ENCODE data around the gene DNAH14. TPM values are rescaled to one million over a fixed set of nuclear protein-coding genes. Genes with fewer than 3 reads are reported as not detected.

DNAH14 gene
- total and polyA plus RNA-seq, 8 donors = 13.2 to 21.3 (median 18.1) TPM

DNA sequence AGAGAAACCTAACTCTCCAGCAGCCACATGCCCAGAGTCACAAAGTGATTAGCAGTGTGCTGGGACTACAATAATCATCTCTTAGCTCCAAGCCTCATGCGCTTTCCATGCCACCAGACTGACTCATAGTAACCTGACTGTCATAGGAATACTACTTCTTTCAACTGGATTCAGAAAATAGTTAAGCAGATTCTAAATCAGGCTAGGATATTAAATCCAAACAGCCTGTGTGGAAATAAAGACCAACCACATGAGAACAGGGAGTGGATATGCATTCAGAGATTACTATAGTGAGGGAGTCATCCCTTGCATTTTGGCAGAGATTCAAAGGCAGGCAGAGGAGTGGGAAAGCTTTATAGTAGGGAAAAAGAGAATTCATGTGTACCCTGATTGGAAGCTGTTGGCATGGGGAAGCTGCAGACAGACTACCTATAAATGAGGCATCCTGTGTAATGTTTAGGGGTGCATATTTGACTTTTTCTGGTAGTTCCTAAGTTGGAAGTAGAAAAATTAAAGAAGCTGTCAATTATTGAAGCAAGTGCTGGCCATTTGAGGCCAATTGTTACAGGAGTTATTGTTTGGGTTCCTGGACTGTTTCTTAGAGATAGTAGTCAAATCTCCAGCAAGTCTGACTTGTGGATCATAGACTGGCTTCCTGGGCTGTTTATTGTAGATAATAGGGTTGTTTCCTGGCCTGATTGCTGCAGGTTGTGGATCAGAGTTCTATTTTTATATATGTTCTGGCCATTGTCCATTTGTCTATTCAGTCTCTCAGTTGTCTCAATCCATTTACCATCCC, 31.7 kb upstream of the DNAH14 start:
- Histone ChIP-seq H3K9me3 (peaks cover 0 to 8% of the 10 kb centered on the region in 2 donors), H3K36me3 (no peaks in the 10 kb centered on the region), H3K27ac (no peak overlapping the region), H3K27me3 (no peaks in the 10 kb centered on the region), H3K4me1 (no peaks in the 10 kb centered on the region), H3K4me3 (no peak overlapping the region)
- ATAC-seq = no peak
- TF ChIP-seq, protein P1, sequence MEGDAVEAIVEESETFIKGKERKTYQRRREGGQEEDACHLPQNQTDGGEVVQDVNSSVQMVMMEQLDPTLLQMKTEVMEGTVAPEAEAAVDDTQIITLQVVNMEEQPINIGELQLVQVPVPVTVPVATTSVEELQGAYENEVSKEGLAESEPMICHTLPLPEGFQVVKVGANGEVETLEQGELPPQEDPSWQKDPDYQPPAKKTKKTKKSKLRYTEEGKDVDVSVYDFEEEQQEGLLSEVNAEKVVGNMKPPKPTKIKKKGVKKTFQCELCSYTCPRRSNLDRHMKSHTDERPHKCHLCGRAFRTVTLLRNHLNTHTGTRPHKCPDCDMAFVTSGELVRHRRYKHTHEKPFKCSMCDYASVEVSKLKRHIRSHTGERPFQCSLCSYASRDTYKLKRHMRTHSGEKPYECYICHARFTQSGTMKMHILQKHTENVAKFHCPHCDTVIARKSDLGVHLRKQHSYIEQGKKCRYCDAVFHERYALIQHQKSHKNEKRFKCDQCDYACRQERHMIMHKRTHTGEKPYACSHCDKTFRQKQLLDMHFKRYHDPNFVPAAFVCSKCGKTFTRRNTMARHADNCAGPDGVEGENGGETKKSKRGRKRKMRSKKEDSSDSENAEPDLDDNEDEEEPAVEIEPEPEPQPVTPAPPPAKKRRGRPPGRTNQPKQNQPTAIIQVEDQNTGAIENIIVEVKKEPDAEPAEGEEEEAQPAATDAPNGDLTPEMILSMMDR (IDR thresholded peaks at IDR 0.05) = no peak
- intact Hi-C loops (cut with DNase I) = no loop called here
- DNase-seq = no peak

GRCh38 chr1:224898937-224899336, 30.5 kb upstream of the DNAH14 start:
- Histone ChIP-seq H3K4me1 (no peaks in the 10 kb centered on the region), H3K36me3 (no peaks in the 10 kb centered on the region), H3K27ac (no peak overlapping the region), H3K4me3 (no peak overlapping the region), H3K9me3 (peaks cover 0 to 8% of the 10 kb centered on the region in 2 donors), H3K27me3 (no peaks in the 10 kb centered on the region)
- intact Hi-C loops (cut with DNase I) = no loop called here
- DNase-seq = no peak
- TF ChIP-seq, protein P1 (IDR thresholded peaks at IDR 0.05) = no peak
- ATAC-seq = no peak

DNA sequence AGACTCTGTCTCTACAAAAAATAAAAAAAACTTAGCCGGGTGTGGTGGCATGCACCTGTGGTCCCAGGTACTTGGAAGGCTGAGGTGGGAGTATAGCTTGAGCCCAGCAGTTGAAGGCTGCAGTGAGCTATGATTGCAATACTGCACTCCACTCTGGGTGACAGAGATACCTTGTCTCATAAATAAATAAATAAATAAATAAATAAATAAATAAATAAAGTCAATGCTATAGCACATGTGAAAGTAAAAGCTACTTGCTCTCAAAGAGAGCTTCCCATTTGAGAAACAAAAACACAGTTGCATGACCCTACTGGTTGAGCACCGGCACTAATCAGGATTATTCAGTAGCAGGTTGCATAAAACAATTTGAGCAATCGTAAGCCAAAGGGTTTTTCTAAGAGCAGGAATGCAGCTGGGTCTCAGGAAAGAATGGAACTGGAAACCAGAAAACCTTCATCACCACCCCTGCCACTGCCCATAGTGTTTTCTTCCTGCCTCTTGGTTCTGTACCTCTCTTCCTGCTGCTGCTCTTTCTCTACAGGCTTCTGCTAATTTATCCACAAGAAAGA, 29.3 kb upstream of the DNAH14 start:
- H3K27ac ChIP-seq = no peak overlapping the region
- ATAC-seq (no peak), DNase-seq (no peak)
- no peaks in the 10 kb centered on the region for H3K27me3 ChIP-seq
- H3K9me3 ChIP-seq = peaks cover 0 to 8% of the 10 kb centered on the region in 2 donors
- TF ChIP-seq, protein P1 (IDR thresholded peaks at IDR 0.05) = no peak
- no peaks in the 10 kb centered on the region for H3K36me3 ChIP-seq
- intact Hi-C loops (cut with DNase I) = no loop called here
- no peaks in the 10 kb centered on the region for H3K4me1 ChIP-seq
- H3K4me3 ChIP-seq = no peak overlapping the region

- DNase-seq = no peak
- TF ChIP-seq, protein P1 (IDR thresholded peaks at IDR 0.05) = no peak
- intact Hi-C loops (cut with DNase I) = no loop called here
- Histone ChIP-seq H3K4me3 (no peak overlapping the region), H3K27ac (no peak overlapping the region), H3K4me1 (no peaks in the 10 kb centered on the region), H3K27me3 (peaks cover 0 to 4% of the 10 kb centered on the region in 2 donors), H3K36me3 (no peaks in the 10 kb centered on the region), H3K9me3 (peaks cover 0 to 8% of the 10 kb centered on the region in 2 donors)
- ATAC-seq = no peak
These were observed 28.2 kb upstream of the DNAH14 start for GRCh38 chr1:224901087-224901810.

DNA sequence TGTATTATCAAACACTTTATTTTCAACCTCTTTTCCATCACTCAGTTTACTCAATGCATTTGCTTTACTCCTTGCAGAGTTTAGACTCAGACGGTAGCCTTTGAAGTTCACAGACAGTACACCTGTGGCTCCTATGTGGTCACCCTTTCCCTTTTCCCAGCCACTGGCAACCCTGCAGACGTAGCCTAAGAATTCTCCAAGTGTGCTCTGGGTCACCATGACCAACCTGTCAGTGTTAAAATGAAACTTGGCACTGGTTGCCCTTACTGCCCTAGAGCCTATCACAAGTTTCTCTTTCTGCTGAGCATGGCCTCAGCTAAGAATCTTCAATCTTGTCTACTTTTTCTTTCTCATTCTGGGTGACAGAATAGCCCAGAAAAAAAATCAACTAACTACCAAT, 25.5 kb upstream of the DNAH14 start:
- H3K9me3 ChIP-seq = no peaks in the 10 kb centered on the region
- H3K36me3 ChIP-seq = no peaks in the 10 kb centered on the region
- no peak overlapping the region for H3K4me3 ChIP-seq
- DNase-seq (no peak), ATAC-seq (no peak)
- intact Hi-C loops (cut with DNase I) = no loop called here
- no peak overlapping the region for H3K27ac ChIP-seq
- no peaks in the 10 kb centered on the region for H3K4me1 ChIP-seq
- TF ChIP-seq, protein P1 (IDR thresholded peaks at IDR 0.05) = no peak
- peaks cover 0 to 15% of the 10 kb centered on the region in 2 donors for H3K27me3 ChIP-seq
